ENCODE measurements around the gene CSH1.

DNA sequence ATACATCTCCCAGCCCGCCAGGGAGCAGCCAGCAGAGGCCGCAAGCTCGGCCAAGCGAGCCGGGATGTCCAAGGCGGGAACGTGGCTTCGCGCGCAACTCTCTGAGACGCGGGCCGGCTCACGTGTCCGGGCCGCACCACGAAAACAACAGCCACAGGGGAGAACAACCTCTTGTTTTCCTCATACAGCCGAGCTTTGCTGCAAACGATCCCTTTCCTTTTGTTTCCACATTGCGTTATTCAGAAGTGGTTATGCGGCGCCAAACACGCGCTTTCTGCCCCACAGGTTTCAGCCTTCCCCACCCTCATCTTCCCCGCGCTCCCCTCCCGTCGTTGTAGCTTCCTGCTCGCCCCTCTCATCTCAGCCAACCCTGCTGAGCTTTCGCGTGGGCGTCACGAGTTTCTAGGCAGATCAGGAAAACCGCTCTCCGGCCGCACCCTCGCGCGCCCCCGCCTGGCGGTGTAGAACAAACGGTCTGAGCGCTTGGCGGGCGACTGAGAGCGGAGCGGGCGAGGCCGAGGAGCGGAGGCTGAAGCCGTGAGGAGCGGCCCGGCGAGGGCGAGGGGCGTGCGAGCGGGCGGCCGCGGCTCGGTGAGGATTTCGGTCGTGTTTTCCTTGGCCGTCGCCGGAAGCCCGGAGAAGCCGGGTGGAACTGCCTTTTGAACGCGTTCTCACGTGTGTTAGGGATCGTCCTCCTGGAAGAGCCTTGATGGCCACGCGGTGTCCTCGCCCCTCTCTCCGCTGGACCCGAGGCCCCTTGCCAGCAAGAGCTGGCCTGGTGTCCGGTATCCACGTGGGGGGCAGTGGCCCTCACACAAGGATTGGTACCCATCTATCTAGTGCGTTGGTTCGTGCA, 47.3 kb downstream of the CSH1 start:
- no peak; the same call in 1 of the 2 replicates for TF ChIP-seq CTCF (conservative IDR thresholded peaks at IDR 0.05)
- TF ChIP-seq ZFX (IDR thresholded peaks at IDR 0.05): no peak
